ACC112 (cell line): ENCODE results near the gene ING1.

Source experiments
- H2AFZ ChIP-seq: fragments of 200-600 bp; sonication (generic); one replicate; pipeline ENCODE4 v1.6.0; 2017; ENCODE audit warnings: antibody characterized with exemption, low read length; ENCODE audit not compliant: unreplicated experiment
- H3K27ac ChIP-seq: fragments of 200-600 bp; sonication (generic); 2 replicates; pipeline ENCODE4 v1.5.1; 2014; ENCODE audit warnings: low read depth, mild to moderate bottlenecking, antibody characterized with exemption, low read length, moderate library complexity
- H3K27me3 ChIP-seq: fragments of 200-600 bp; sonication (generic); 2 replicates; pipeline ENCODE4 v1.6.1; 2014; ENCODE audit warnings: mild to moderate bottlenecking, antibody characterized with exemption, low read length, moderate library complexity, mixed read lengths; ENCODE audit not compliant: insufficient read depth
- H3K36me3 ChIP-seq: fragments of 200-600 bp; sonication (generic); 2 replicates; pipeline ENCODE4 v1.6.1; 2016; ENCODE audit warnings: mild to moderate bottlenecking, antibody characterized with exemption, low read length, moderate library complexity, mixed read lengths; ENCODE audit not compliant: insufficient read depth
- H3K4me1 ChIP-seq: fragments of 200-600 bp; sonication (generic); one replicate; pipeline ENCODE4 v1.6.1; 2016; ENCODE audit warnings: low read length, mixed read lengths; ENCODE audit not compliant: insufficient read depth, unreplicated experiment, control insufficient read depth
- H3K4me3 ChIP-seq: fragments of 200-600 bp; sonication (generic); 2 replicates; pipeline ENCODE4 v1.5.1; 2014; ENCODE audit warnings: mild to moderate bottlenecking, low read depth, low read length
- H3K79me2 ChIP-seq: fragments of 200-600 bp; sonication (generic); one replicate; pipeline ENCODE4 v1.6.0; 2016; ENCODE audit warnings: low read length; ENCODE audit not compliant: control insufficient read depth, unreplicated experiment, insufficient read depth

ING1 gene

GRCh38 chr13:110748271-110748670 lies 34.8 kb downstream of the ING1 start:
- Histone ChIP-seq H3K4me3 (no peak overlapping the region), H2AFZ (no peak overlapping the region), H3K79me2 (no peaks in the 10 kb centered on the region), H3K4me1 (no peaks in the 10 kb centered on the region), H3K27me3 (no peaks in the 10 kb centered on the region), H3K36me3 (no peaks in the 10 kb centered on the region), H3K27ac (no peak overlapping the region)

- Histone ChIP-seq H2AFZ (no peak overlapping the region), H3K27ac (no peak overlapping the region), H3K36me3 (no peaks in the 10 kb centered on the region), H3K4me1 (peaks cover 13% of the 10 kb centered on the region), H3K4me3 (no peak overlapping the region), H3K79me2 (no peaks in the 10 kb centered on the region), H3K27me3 (no peaks in the 10 kb centered on the region)
Measured at GRCh38 chr13:110756219-110756631, 42.7 kb downstream of the ING1 start.

- Histone ChIP-seq H3K79me2 (no peaks in the 10 kb centered on the region), H3K27ac (no peak overlapping the region), H2AFZ (no peak overlapping the region), H3K4me1 (peaks cover 13% of the 10 kb centered on the region), H3K27me3 (no peaks in the 10 kb centered on the region), H3K4me3 (no peak overlapping the region), H3K36me3 (no peaks in the 10 kb centered on the region)
Measured at GRCh38 chr13:110757296-110757695, 43.8 kb downstream of the ING1 start.

- Histone ChIP-seq H3K4me3 (no peak overlapping the region), H3K79me2 (no peaks in the 10 kb centered on the region), H3K36me3 (no peaks in the 10 kb centered on the region), H2AFZ (no peak overlapping the region), H3K4me1 (peaks cover 13% of the 10 kb centered on the region), H3K27ac (peak overlapping the region; percentile 17; the same call in 1 of the 2 replicates), H3K27me3 (no peaks in the 10 kb centered on the region)
Measured at GRCh38 chr13:110758195-110758805, 44.8 kb downstream of the ING1 start.

GRCh38 chr13:110759710-110760109 lies 46.2 kb downstream of the ING1 start:
- Histone ChIP-seq H3K36me3 (no peaks in the 10 kb centered on the region), H3K27ac (no peak overlapping the region), H3K27me3 (no peaks in the 10 kb centered on the region), H3K79me2 (no peaks in the 10 kb centered on the region), H2AFZ (no peak overlapping the region), H3K4me3 (no peak overlapping the region), H3K4me1 (peaks cover 13% of the 10 kb centered on the region)

GRCh38 chr13:110760611-110761010 lies 47.1 kb downstream of the ING1 start:
- Histone ChIP-seq H3K4me1 (peaks cover 13% of the 10 kb centered on the region), H3K4me3 (no peak overlapping the region), H3K27me3 (peaks cover 7% of the 10 kb centered on the region; the same call in 1 of the 2 replicates), H3K27ac (no peak overlapping the region), H3K36me3 (no peaks in the 10 kb centered on the region), H3K79me2 (no peaks in the 10 kb centered on the region), H2AFZ (no peak overlapping the region)

- Histone ChIP-seq H3K4me1 (no peaks in the 10 kb centered on the region), H3K36me3 (no peaks in the 10 kb centered on the region), H3K79me2 (no peaks in the 10 kb centered on the region), H3K4me3 (no peak overlapping the region), H2AFZ (no peak overlapping the region), H3K27me3 (peaks cover 48% of the 10 kb centered on the region), H3K27ac (no peak overlapping the region)
Measured at GRCh38 chr13:110766671-110767430, 53.4 kb downstream of the ING1 start.

- no peaks in the 10 kb centered on the region for H3K36me3 ChIP-seq
- no peak overlapping the region for H3K4me3 ChIP-seq
- no peaks in the 10 kb centered on the region for H3K4me1 ChIP-seq
- H3K27ac ChIP-seq: no peak overlapping the region
- H3K27me3 ChIP-seq: peaks cover 54% of the 10 kb centered on the region
- H3K79me2 ChIP-seq: no peaks in the 10 kb centered on the region
- H2AFZ ChIP-seq: no peak overlapping the region
Measured at GRCh38 chr13:110767476-110767875, 54.0 kb downstream of the ING1 start.

GRCh38 chr13:110769097-110769496 lies 55.6 kb downstream of the ING1 start:
- no peak overlapping the region for H2AFZ ChIP-seq

GRCh38 chr13:110770678-110771077 lies 57.2 kb downstream of the ING1 start:
- Histone ChIP-seq H3K27ac (no peak overlapping the region), H3K79me2 (no peaks in the 10 kb centered on the region), H3K27me3 (peaks cover 67% of the 10 kb centered on the region), H2AFZ (no peak overlapping the region), H3K4me3 (no peak overlapping the region), H3K36me3 (no peaks in the 10 kb centered on the region), H3K4me1 (no peaks in the 10 kb centered on the region)

More at GRCh38 chr13:110769097-110769496, 55.6 kb downstream of the ING1 start:
- no peak overlapping the region for H3K4me3 ChIP-seq
- H3K79me2 ChIP-seq: no peaks in the 10 kb centered on the region
- peaks cover 70% of the 10 kb centered on the region for H3K27me3 ChIP-seq
- H3K36me3 ChIP-seq: no peaks in the 10 kb centered on the region
- H3K27ac ChIP-seq: no peak overlapping the region
- H3K4me1 ChIP-seq: no peaks in the 10 kb centered on the region

GRCh38 chr13:110771194-110771593 lies 57.7 kb downstream of the ING1 start:
- H3K4me1 ChIP-seq: no peaks in the 10 kb centered on the region
- no peaks in the 10 kb centered on the region for H3K79me2 ChIP-seq
- peaks cover 64% of the 10 kb centered on the region for H3K27me3 ChIP-seq
- H3K27ac ChIP-seq: no peak overlapping the region
- no peak overlapping the region for H2AFZ ChIP-seq
- no peaks in the 10 kb centered on the region for H3K36me3 ChIP-seq
- no peak overlapping the region for H3K4me3 ChIP-seq
